HepG2 (cell line): ENCODE data around the gene ACSM6. TPM values are rescaled to one million over a fixed set of nuclear protein-coding genes. Genes with fewer than 3 reads are reported as not detected.

Source experiments
- ATAC-seq: fragments of 200-7000 bp; cut with Tn5 transposase; 3 replicates; pipeline ENCODE4 v1.9.1; 2020; ENCODE audit warnings: mild to moderate bottlenecking, moderate library complexity
- BruUV-seq: library from RNA; stranded (reverse); fragments of 400-500 nt; replicated peaks from 2 replicates; lab custom pipeline; 2021; lab: Mats Ljungman, UMichigan
- CTCF ChIA-PET: fragments of 300-600 bp; formaldehyde crosslinking; extraction: SDS; loops from one replicate; lab custom pipeline; 2021; ENCODE audit warnings: low total read pairs, inconsistent platforms, low intra/inter-chr PET ratio; lab: Yijun Ruan, JAX
- POLR2A ChIA-PET: fragments of 350-600 bp; sonication (Branson Sonifier 250); formaldehyde crosslinking; loops from one replicate; lab custom pipeline; 2020; ENCODE audit warnings: antibody characterized with exemption, inconsistent platforms; lab: Yijun Ruan, JAX
- DNase-seq: peaks from one replicate; pipeline ENCODE4 v3.0.0-alpha.2; 2015; ENCODE audit warnings: low spot score
- FAIRE-seq: peaks from 3 replicates; lab custom pipeline; 2011; peaks lifted over from hg19 to GRCh38; lab: Jason Lieb, UNC
- H2AFZ ChIP-seq: one replicate; pipeline ENCODE4 v1.6.1; 2011; ENCODE audit warnings: low read length, inconsistent platforms
- H3K27ac ChIP-seq: fragments of 300-600 bp; 3 replicates; pipeline ENCODE4 v1.8.0; 2011; ENCODE audit warnings: mixed run types, mild to moderate bottlenecking, mixed read lengths, low read length, inconsistent platforms; ENCODE audit not compliant: insufficient read depth; ENCODE audit errors: extremely low read length
- H3K27me3 ChIP-seq, 2 experiments: fragments of 200-600 bp in 1 of 2; 2 replicates in 1 of 2; 3 replicates in 1 of 2; pipeline versions ENCODE4 v1.6.0 to v1.8.0; 2011; ENCODE audit warnings: low read length in 2 of 2, mild to moderate bottlenecking in 2 of 2, moderate library complexity in 2 of 2, inconsistent platforms in 1 of 2; ENCODE audit not compliant: insufficient read depth in 2 of 2, control insufficient read depth in 1 of 2
- H3K36me3 ChIP-seq, 2 experiments: fragments of 200-600 bp in 1 of 2; replicated peaks in 1 of 2; 2 replicates in 1 of 2; 3 replicates in 1 of 2; pipeline versions ENCODE4 v1.5.1 to v1.8.0; 2011; ENCODE audit warnings: low read length in 2 of 2, inconsistent platforms in 1 of 2; ENCODE audit not compliant: insufficient read depth in 2 of 2, control insufficient read depth in 1 of 2
- H3K4me1 ChIP-seq: 2 replicates; pipeline ENCODE4 v1.5.1; 2012; ENCODE audit warnings: low read length, inconsistent platforms; ENCODE audit not compliant: insufficient read depth
- H3K4me2 ChIP-seq: 2 replicates; pipeline ENCODE4 v1.6.0; 2011; ENCODE audit warnings: low read depth, low read length, inconsistent platforms
- H3K4me3 ChIP-seq, 3 experiments: fragments of 200-600 bp in 1 of 3; sonication (generic), shearing (Covaris generic) in 1 of 3; replicated peaks in 1 of 3; 2 replicates each; pipeline ENCODE4 v1.5.1; 2011 to 2016; ENCODE audit warnings: low read length in 3 of 3, inconsistent platforms in 2 of 3, low read depth in 2 of 3, mild to moderate bottlenecking in 2 of 3, control low read depth in 1 of 3, mixed read lengths in 1 of 3; ENCODE audit not compliant: insufficient read depth in 1 of 3
- H3K79me2 ChIP-seq: one replicate; pipeline ENCODE4 v1.6.1; 2011; ENCODE audit warnings: low read length, inconsistent platforms; ENCODE audit not compliant: insufficient read depth
- H3K9ac ChIP-seq: 2 replicates; pipeline ENCODE4 v1.6.0; 2011; ENCODE audit warnings: mild to moderate bottlenecking, low read depth, low read length, inconsistent platforms; ENCODE audit not compliant: insufficient read depth
- H3K9me3 ChIP-seq: 2 replicates; pipeline ENCODE4 v1.5.1; 2012; ENCODE audit warnings: mild to moderate bottlenecking, low read length
- H4K20me1 ChIP-seq: 2 replicates; pipeline ENCODE4 v1.6.0; 2011; ENCODE audit warnings: inconsistent platforms, mild to moderate bottlenecking, low read length, moderate library complexity; ENCODE audit not compliant: insufficient read depth
- HNRNPL ChIP-seq: fragments of 200-400 bp; formaldehyde crosslinking; IDR thresholded peaks from 2 replicates; pipeline ENCODE4 v1.6.1; 2017; ENCODE audit warnings: mild to moderate bottlenecking, low read depth, low read length
- NBN ChIP-seq: fragments of 450-650 bp; conservative IDR thresholded peaks from 2 replicates; pipeline ENCODE4 v1.6.1; 2017
- NFKBIZ ChIP-seq: IDR thresholded peaks from 2 replicates; pipeline ENCODE4 v1.6.1; 2018; ENCODE audit warnings: missing genetic modification reagents, missing compliant biosample characterization
- PATZ1 ChIP-seq: sonication (generic); formaldehyde crosslinking; IDR thresholded peaks from 2 replicates; pipeline ENCODE4 v1.4.0; 2020; ENCODE audit warnings: missing genetic modification reagents
- SALL1 ChIP-seq: sonication (generic); formaldehyde crosslinking; IDR thresholded peaks from 2 replicates; pipeline ENCODE4 v1.8.0; 2022; ENCODE audit warnings: mild to moderate bottlenecking, missing genetic modification reagents
- ZNF749 ChIP-seq: sonication (generic); formaldehyde crosslinking; IDR thresholded peaks from 2 replicates; pipeline ENCODE4 v1.8.0; 2022; ENCODE audit warnings: mild to moderate bottlenecking, missing genetic modification reagents, moderate library complexity, borderline replicate concordance
- WGBS: methylation state at CpG from one replicate; pipeline ENCODE4 v1.1.6; 2017; ENCODE audit warnings: low lambda C conversion rate; 5-methylcytosine and 5-hydroxymethylcytosine counted together
- in situ Hi-C: cut with HindIII; loops from 2 replicates; pipeline ENCODE4 v1.10.0; 2017; ENCODE audit warnings: low pct_unique_long_range_greater_than_20kb; ENCODE audit not compliant: extremely low pct_ligation_motif_present
- intact Hi-C: fragments of 100-400 bp; cut with micrococcal nuclease; formaldehyde crosslinking; loops from one replicate; pipeline ENCODE4 v1.10.0; 2022; ENCODE audit not compliant: unreplicated experiment
- polyA plus RNA-seq, 8 experiments: library from polyadenylated mRNA; depleted of rRNA in 3 of 8; stranded (reverse) in 7 of 8; unstranded in 1 of 8; fragments of >200 nt; fragmentation: Illumina TruSeq in 4 of 8; extraction: Trizol in 4 of 8; gene quantifications; 2 replicates each; pipeline versions ENCODE4 v1.2.1 to v1.2.3, GENCODE V29; 2011 to 2016; ENCODE audit warnings: low read depth in 4 of 8, missing spikeins in 1 of 8, mixed read lengths in 1 of 8; ENCODE audit not compliant: insufficient read depth in 1 of 8
- total RNA-seq, 5 experiments: library from RNA; depleted of rRNA; stranded (reverse); fragments of >200 nt; fragmentation: Illumina TruSeq; extraction: Trizol; gene quantifications; 2 replicates each; pipeline ENCODE4 v1.2.3, GENCODE V29; 2016; ENCODE audit warnings: low read depth in 1 of 5

ACSM6 gene
- total and polyA plus RNA-seq, 2 of the 13 experiments (the other 11 are each of a cell fraction or from before 2014, with no cell fraction given) = not detected

- FAIRE-seq = no peak
- in situ Hi-C loops = loop anchor here (5.0 to 25.0 kb wide), 2 partner anchors 47 to 608 kb away; partner anchors contain the start of gene PDLIM1
Measured at GRCh38 chr10:95245425-95246055, 51.5 kb downstream of the ACSM6 start.

More at GRCh38 chr10:95245425-95246055, 51.5 kb downstream of the ACSM6 start:
- H3K79me2 ChIP-seq = peaks cover 3% of the 10 kb centered on the region
- no peak overlapping the region for H3K4me2 ChIP-seq
- H3K4me3 ChIP-seq = no peak overlapping the region
- no peak for DNase-seq
- 98% methylated on average over 6 of the region's 6 CpGs for WGBS
- H3K4me1 ChIP-seq = peaks cover 19% of the 10 kb centered on the region
- BruUV-seq = no TSS peak
- TF ChIP-seq NFKBIZ (CRISPR knock-in tag) (no peak), NBN (no peak), HNRNPL (no peak), PATZ1 (CRISPR knock-in tag) (no peak), SALL1 (CRISPR knock-in tag) (no peak), ZNF749 (CRISPR knock-in tag) (no peak)
- 0 out of 2 replicates have a peak, but pooled peaks cover 6% of the 10 kb centered on the region for H4K20me1 ChIP-seq
- no peak overlapping the region for H3K27ac ChIP-seq
- no peak for ATAC-seq
- H2AFZ ChIP-seq = no peak overlapping the region
- ChIA-PET CTCF (interaction anchor here (1.0 to 3.0 kb wide), 4 partner anchors 45 to 117 kb away, joined by 3 to 53 read pairs (median 8); partner anchors contain the start of gene PDLIM1), POLR2A (no interaction called here)
- intact Hi-C loops = loop anchor here (1.0 kb wide), 2 partner anchors 45 to 118 kb away; no protein-coding TSS in a partner anchor
- H3K27me3 ChIP-seq = no peaks in the 10 kb centered on the region
- H3K36me3 ChIP-seq = peaks cover 37 to 82% of the 10 kb centered on the region in 2 experiments
- H3K9me3 ChIP-seq = no peaks in the 10 kb centered on the region
- no peak overlapping the region for H3K9ac ChIP-seq
